Brain microvascular endothelial cell (primary cell): ENCODE results near the gene ARHGEF16.

Experiments
- DNase-seq: peaks from one replicate; pipeline ENCODE4 v3.0.0-alpha.2; 2020
- H3K27ac ChIP-seq: fragments of 250-450 bp; sonication (Bioruptor Pico); 2 replicates; pipeline ENCODE4 v1.5.1; 2020; ENCODE audit warnings: mild to moderate bottlenecking, moderate library complexity
- H3K27me3 ChIP-seq: fragments of 250-450 bp; sonication (Bioruptor Pico); replicated peaks from 2 replicates; pipeline ENCODE4 v1.5.1; 2020; ENCODE audit warnings: mild to moderate bottlenecking
- H3K36me3 ChIP-seq: fragments of 250-450 bp; sonication (Bioruptor Pico); replicated peaks from 2 replicates; pipeline ENCODE4 v1.5.1; 2020; ENCODE audit warnings: mild to moderate bottlenecking
- H3K4me3 ChIP-seq: 2 replicates; pipeline ENCODE4 v1.5.1; 2011; ENCODE audit warnings: low read depth, mild to moderate bottlenecking, control low read depth, low read length, moderate library complexity
- CTCF ChIP-seq: IDR thresholded peaks from 2 replicates; pipeline ENCODE4 v1.5.1; 2011; ENCODE audit warnings: low read depth, mild to moderate bottlenecking, moderate library complexity, low read length, control low read depth, inconsistent platforms; ENCODE audit errors: missing control alignments
- in situ Hi-C: cut with HindIII; loops from 2 replicates; pipeline ENCODE4 v1.10.0; 2017; ENCODE audit warnings: low sequenced_read_pairs, low pct_ligation_motif_present

The ARHGEF16 gene

GRCh38 chr1:3464649-3465025 is 10.2 kb downstream of the ARHGEF16 start:
- in situ Hi-C loops, result no loop called here

GRCh38 chr1:3465091-3465934 is 10.8 kb downstream of the ARHGEF16 start:
- no peak for DNase-seq
- Histone ChIP-seq H3K27me3 (no peaks in the 10 kb centered on the region), H3K27ac (no peak overlapping the region), H3K36me3 (no peaks in the 10 kb centered on the region), H3K4me3 (no peak overlapping the region)
- no peak for TF ChIP-seq CTCF
- in situ Hi-C loops, result no loop called here

More at GRCh38 chr1:3464649-3465025, 10.2 kb downstream of the ARHGEF16 start:
- Histone ChIP-seq H3K4me3 (no peak overlapping the region), H3K27ac (no peak overlapping the region), H3K36me3 (no peaks in the 10 kb centered on the region), H3K27me3 (no peaks in the 10 kb centered on the region)
- no peak for DNase-seq
- no peak for TF ChIP-seq CTCF

- H3K27me3 ChIP-seq, result no peaks in the 10 kb centered on the region
- DNase-seq, result no peak
- in situ Hi-C loops, result no loop called here
- H3K36me3 ChIP-seq, result no peaks in the 10 kb centered on the region
- H3K4me3 ChIP-seq, result no peak overlapping the region
- no peak overlapping the region for H3K27ac ChIP-seq
- no peak for TF ChIP-seq CTCF
Measured at GRCh38 chr1:3465935-3466321, 11.5 kb downstream of the ARHGEF16 start.

GRCh38 chr1:3466366-3467075 is 12.1 kb downstream of the ARHGEF16 start:
- no peak for TF ChIP-seq CTCF

GRCh38 chr1:3467096-3468036 is 12.9 kb downstream of the ARHGEF16 start:
- Histone ChIP-seq H3K36me3 (no peaks in the 10 kb centered on the region), H3K27me3 (no peaks in the 10 kb centered on the region), H3K4me3 (no peak overlapping the region), H3K27ac (no peak overlapping the region)
- no peak for TF ChIP-seq CTCF
- DNase-seq, result no peak
- in situ Hi-C loops, result no loop called here

More at GRCh38 chr1:3466366-3467075, 12.1 kb downstream of the ARHGEF16 start:
- in situ Hi-C loops, result no loop called here
- DNase-seq, result no peak
- H3K36me3 ChIP-seq, result no peaks in the 10 kb centered on the region
- no peak overlapping the region for H3K27ac ChIP-seq
- no peaks in the 10 kb centered on the region for H3K27me3 ChIP-seq
- no peak overlapping the region for H3K4me3 ChIP-seq
